GM19463 (cell line): ENCODE measurements around the gene NACC1.

ENCODE experiments used
- ATAC-seq: cut with Tn5 transposase; IDR thresholded peaks from one replicate; pipeline ENCODE4 v1.9.1; 2021; ENCODE audit warnings: mild to moderate bottlenecking, moderate library complexity; ENCODE audit not compliant: unreplicated experiment

Gene NACC1

GRCh38 chr19:13187419-13187818, 69.4 kb downstream of the NACC1 start:
- no peak for ATAC-seq

- ATAC-seq = no peak
These were observed 71.5 kb downstream of the NACC1 start for GRCh38 chr19:13189600-13189999.
